GM19043 (cell line): Measurements from ENCODE around the gene TMC3.

Source experiments
- ATAC-seq: cut with Tn5 transposase; IDR thresholded peaks from one replicate; pipeline ENCODE4 v1.9.1; 2021; ENCODE audit warnings: low read depth; ENCODE audit not compliant: unreplicated experiment

Gene TMC3

DNA sequence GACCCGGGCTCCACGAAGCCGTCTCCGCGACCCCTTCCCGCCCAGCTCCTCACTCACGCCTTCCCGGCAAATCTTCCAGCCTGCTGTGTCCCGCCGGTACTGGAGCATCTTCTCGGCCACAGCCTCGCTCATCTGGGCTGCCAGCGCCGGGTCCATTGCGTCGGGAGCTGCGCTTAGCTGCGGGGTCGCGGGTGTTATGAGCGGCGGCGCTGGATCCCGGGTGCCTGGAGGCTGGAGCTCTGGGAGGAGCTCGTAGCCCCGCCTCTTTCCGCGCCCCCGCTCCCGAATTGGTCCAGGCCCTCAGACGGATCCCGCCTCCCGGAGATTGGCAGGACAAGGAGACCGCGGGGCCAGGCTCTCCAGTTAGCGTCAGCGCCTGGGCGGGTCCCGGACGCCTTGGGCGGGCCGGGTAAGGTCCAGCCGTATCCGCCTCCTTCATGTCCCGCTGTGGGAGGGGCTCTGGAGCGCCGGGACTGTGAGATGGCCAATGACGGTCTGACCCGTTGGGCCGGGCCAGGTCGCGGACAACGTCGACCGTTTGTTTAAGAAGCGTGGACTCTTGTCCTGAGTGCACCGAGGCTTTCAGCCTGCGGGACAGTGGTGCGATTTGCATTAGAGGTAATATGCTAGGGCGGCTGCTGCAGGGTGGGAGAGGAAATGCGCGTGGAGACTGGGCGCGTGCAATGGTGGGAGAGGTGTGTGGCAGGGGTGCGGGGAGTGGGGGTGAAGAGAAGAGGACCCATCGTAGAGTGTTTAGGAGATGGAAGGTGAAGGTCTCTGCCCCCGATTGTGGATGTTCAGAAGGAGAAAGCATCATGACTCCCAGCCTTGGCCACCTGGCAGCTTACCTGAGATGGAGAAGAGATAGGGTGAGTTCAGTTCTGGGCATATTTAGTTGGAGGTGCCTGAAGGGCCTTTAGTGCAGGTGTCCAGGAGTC, 49.8 kb downstream of the TMC3 start, which contains the start of gene STARD5:
Gene STARD5 (minus strand): TSS at position 198 of the 938 bp plus-strand sequence. CDS start 42 bp downstream, at position 156.
- peak; percentile 99 for ATAC-seq

DNA sequence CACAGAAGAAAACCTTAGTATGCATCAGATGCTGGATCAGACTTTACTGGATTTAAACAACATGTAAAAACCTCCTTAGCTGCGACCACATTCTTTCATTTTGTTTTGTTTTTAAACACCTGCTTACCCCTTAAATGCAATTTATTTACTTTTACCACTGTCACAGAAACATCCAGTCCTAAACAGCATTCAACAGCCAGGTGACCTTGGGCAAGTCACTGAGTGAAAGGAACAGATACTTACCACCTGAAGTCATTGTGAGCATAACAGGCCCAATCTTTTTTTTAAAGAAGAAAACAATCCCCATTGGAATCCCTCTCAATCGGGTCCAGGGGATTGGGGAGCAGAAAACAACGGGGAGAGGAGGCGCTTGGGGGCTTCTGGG, 50.5 kb downstream of the TMC3 start:
- no peak for ATAC-seq

DNA sequence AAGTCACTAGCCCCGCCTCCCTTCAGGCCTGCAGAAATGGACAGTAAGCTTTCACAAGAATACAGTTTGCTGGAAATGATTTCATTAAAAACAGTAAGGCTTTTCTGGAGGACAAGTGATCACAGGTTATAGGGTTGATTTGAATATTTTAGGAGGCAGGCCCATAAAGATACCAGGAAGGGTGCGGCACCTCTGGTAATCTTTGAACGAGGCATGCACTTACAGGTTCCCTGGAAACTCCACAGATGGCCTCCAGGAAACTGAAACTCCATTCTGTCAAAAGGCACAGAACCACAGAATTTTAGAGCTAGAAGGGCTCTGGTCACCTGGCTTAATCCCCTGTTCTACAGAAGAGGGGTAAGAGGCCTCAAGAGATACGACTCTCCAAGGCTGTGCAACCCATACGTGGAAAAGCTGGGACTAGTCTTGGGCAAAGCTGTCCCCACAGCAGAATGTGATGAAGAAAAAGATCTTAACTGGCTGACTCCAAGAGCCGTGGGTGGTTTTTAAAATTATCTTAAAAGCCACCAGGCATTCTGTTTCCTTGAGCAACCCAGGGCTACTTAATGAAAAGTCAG, 51.2 kb downstream of the TMC3 start:
- no peak for ATAC-seq

DNA sequence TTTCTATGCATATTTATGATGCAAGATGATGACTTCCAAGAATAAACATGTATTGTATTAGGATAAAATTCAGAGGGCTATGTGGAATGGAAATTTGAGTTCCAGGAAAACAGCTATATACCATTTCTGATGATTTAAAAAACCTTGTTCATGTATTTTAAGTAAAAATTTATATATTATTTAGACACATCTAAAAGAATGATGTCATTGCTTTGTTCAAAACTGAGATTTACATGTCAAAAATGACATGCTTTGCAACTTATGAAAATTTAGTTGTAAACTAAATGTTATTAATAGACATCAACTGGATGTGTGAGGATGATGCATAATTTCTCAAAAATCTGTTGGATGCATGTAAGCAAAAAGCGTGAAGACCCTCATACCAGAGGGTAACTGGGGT, 52.3 kb downstream of the TMC3 start:
- no peak for ATAC-seq

DNA sequence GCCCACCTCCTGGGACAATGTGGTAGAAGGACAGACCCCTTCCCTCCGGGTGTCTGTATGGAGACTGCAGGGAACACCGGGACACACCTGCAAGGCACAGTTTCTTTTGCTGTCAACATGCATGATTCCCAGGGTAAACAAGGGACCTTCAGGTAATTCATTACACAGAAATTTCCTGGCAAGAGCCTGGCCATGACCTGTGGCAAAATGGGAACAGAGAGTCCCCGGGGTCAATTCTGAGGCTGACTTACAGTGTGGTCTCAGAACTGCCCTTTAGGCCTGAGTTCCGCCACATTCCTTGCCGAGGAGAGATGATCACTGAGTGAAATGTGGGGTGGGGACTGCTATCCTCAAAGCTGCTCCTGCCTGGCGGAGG, 56.4 kb downstream of the TMC3 start:
- ATAC-seq, result no peak

DNA sequence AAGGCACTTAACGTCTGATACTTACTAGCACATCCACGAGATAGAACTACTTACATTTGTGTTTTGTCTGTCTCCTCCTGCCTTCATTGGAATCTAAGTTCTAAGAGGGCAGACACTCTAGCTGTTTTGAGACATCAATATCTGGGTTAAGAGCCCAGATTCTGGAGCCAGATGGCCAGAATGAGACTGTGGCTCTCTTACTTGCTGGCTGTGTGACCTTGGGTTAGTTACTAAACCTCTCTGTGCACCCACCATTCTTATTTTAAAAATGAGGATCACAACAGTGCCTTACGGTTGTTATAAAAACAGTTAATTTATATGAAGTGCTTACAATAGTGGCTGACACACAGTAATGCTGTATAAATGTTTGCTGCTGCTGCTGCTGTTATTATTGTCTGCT, 57.7 kb downstream of the TMC3 start:
- no peak for ATAC-seq

DNA sequence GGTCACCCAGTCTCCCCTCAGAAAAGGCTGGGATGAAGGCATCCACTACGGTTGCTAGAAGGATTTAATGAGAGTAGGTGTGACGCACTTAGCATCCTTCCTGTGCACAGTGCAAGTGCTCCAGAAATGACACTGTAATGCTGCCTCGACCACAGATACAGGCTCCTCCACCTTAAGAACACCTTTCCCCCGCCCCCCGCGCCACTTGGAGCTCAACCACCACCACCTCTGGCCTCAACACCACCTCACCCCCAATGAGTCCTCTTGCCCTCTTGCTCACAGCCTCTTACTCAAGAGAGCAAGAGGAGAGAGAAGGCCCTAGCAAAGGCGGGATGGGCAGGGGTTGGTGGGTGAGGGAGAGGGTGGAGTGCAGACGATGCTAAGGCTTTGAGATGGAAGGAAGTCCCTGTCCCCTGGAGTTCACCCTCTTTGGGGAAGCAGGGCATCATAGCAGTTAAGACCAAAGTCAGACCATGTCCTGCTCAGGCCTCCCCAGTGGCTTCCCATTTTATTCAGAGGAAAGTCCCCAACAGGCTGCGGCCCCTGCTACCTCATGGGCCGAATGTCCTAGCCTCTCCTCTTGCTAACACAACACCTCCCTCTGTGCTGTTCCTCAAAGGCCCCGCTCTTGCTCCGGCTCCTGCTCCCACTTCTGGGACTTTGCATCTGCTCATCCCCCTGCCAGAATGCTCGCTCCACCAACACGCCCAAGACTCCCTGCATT, 58.4 kb downstream of the TMC3 start:
- no peak for ATAC-seq

DNA sequence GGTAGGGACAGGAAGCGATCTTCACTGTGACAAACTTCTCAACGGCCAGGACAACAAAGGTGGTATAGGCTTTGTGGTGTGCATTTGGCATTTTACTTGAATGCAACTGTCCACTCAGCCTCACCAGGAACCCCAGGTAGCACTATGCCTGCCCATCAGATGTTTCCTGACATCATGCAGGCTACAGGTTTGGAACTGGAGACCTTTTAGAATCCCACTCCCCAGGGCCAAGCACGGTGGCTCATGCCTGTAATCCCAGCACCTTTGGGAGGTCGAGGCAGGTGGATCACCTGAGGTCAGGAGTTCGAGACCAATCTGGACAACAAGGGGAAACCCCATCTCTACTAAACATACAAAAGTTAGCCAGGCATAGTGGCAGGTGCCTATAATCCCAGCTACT, 59.6 kb downstream of the TMC3 start:
- no peak for ATAC-seq

DNA sequence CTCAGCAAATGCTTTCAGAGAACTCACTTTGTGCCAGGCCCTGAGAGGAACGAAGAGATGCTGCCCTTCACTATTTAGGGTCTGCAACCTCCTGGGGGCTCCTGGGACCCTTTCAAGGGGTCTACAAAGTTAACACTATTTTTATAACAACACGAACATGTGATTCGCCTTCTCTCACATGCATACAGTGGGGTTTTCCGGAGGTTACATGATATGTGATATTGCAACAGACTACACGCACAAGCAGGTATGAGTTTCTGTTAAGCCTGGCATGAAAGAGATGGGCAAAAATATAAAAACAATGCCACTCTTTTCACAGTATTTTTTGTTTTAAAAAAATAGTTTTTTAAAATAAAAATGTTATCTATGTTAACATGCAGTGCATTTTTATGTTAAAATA, 60.3 kb downstream of the TMC3 start:
- no peak for ATAC-seq

DNA sequence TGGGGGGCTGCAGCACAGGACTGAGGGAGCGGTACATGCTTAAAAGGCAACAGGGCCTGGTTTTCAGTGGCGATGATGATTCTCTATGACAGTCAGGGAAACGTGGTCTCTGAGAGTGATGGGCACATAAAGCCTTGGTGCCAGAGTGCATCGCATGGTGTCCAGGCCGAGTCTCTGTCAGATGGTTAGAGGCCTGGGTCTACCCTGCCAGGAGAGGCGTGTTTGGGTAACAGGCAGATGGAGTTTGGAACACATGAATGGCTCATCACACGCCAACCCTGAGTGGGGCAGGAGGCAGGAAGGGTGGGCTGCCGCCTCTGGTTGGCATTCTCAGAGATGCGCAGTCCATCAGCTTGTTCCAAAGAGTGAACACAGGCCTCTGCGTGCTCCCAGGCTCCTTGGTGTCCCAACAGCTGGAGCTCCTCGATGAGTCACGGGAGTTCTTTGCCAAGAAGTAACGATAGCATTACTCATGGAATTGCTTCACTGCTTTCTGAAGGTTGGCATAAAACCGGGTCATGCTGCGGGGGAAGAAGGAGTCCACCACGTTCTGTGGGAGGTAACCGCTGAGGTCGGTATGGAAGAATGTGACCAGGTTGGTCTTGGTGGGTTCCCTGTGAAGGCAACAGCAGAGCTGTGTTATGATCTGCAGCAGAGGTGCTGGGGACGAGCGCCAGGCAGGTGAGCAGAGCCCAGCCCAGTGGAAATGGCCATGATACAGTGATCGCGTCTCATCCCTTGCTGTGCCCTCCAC, 61.0 kb downstream of the TMC3 start:
- no peak for ATAC-seq

DNA sequence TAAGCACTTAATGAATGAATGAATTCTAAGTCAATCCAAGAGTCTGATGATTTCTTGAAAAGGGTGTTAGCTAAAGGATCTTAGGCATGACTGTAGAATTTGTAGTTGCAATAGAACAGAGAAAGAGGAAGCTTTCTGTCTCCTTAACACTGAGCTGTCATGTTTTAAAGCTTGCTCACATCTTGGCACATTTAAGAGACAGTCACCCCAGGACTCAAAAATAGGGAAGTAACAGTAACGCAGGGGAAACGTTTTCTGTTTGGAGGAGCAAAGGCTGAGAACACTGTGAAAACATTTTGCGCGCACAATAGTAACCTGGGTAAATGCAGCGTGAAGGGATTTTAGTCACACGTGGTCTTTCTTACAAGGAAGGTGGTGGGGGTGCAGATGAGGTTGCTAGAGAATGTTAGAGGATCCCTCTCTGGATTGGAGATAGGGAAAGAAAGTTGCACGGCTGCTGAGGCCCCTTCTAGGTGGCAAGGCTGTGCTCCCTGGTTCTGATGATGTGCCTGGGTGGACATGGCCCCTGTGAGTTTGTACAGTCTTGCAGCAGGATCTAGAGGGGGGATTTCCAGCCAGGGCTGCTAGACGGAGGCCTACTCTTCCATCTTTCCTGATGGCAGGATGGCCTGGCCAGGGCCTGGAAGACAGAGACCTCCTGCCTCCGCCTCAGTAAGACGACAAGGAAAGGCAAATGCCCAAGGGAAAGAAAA, 62.1 kb downstream of the TMC3 start:
- ATAC-seq, result peak; percentile 41

DNA sequence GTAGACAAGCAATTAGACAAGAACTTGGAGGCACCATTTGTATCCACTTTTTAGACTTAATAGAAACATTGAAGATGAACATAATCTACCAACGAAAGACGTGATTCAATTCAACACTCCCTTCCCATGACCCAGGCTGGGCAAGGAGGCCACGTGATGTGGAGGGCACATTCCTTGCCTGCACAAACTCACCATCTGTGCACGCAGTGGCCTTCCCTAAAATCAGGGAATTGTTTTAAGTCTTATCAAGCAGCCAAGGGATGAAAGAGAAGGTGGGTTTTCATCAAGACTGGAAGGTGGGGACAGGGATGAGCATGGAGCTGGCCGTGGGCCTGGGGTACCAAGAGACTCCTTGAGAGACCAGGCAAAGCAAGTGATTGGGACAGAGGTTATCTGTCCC, 63.5 kb downstream of the TMC3 start:
- ATAC-seq, result no peak

DNA sequence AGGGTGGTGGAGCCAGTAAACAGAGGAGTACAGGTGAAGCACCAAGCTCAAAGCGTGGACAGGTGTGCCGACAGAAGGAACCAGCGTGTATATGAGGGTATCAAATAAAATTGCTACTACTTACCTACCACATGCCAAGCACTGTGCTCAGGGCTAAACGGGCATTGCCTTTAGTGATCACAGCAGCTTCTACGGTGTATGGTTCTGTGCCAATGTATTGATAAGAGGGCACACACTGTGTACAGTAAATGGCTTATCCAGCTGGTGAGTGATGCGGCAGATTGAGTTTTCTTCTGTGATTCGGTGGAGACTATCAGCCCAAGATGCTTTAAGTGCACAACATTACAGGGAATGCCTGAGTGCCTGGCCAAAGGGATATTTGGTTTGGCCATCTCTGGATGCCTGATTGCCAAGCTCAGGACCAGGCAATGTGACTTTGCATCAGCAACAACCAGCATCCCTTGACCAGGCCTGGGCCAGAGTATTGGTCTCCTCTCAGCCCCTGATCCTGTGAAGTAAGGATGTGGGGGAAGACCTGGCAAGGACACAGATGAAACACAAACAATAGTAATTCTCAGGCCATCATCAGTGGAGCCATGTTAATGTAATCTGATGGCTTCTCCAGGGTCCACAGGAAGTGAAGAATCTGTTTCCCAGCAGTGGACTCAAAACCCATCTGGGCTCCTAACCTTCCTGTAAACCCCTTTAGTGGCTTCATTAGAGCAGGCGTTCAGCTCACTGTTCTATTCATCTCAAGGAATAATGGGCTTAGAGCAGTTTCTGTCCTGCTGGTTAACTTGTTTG, 64.2 kb downstream of the TMC3 start:
- ATAC-seq, result no peak

DNA sequence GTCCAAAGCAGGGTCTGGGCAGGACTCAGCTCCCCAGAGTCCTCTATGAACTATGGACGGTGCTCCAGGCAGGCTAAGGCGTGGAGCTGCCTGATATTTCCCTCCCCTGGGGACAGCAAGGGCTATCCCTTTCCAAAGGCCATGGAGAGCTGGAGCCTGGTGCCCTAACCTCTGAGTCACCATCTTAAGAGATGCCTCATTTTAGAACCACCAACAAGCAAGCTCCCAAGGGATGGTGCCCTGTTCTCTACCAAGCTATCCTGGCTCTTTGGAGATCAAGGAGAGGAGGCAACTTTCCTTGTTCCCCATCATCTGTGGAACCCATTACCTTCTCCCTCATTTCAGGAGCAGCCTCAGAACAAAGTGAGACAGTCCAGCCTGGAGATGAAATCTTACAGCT, 65.8 kb downstream of the TMC3 start:
- ATAC-seq, result no peak

DNA sequence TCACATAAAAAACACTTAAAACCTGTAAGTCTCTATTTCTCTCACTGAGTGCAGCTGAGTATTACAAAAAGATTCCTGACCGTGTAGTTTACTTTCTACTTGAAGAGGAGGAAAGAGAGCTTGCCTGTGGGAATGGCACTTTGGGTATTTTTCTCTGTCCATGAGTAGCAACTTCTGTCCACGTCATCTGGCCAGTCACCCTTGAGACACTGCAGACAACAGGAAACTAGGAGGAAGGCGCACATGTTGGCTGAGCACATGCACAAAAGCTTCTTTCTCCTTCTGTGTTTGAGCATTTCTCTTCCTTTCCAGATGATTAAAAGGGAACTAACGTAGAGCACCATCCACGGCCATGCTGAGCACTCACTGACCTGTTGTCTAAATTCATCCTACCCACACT, 69.8 kb downstream of the TMC3 start:
- no peak for ATAC-seq

DNA sequence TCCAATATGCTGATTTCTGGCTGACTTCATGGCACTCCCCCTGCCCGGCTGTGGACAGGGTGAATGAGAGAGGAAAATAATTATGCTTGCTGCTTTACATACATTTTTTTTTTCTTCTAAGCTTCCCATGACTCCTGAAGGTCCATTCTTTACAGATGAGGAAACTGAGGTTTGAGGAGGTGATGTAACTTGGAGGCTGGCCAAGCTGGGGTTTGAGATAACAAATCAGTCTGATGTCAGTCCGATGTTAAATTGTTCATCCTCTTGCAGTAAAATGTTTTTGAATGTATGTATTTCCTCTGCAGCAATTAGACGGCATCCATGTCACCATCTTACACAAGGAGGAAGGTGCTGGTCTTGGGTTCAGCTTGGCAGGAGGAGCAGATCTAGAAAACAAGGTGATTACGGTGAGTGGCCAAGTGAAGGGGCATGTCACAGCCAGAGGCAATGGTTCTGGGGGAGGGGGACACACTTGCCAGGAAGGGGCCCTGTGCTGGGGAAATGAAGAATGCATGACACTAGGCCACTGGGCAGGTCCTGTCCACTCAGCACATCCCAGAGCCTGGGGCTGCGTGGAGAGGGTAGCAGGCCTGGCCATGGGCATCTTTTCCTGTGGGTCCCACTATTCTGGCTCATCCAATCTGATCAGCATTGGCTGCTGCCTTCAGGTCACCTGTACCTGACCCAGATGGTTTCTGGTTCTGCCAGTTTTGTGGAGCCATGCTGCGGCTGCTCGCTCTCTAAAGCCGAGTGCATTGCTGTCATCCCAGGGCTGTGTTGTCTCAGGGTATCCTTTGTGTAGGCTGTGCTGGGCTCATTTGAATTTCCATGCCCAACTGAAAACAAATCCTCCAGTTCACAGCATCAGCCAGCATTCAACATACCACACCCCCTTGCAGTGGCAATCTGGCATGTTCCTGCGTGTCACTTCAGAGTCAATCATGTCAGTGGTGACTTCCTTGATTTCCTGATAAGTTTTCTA, 70.5 kb downstream of the TMC3 start:
- no peak for ATAC-seq

DNA sequence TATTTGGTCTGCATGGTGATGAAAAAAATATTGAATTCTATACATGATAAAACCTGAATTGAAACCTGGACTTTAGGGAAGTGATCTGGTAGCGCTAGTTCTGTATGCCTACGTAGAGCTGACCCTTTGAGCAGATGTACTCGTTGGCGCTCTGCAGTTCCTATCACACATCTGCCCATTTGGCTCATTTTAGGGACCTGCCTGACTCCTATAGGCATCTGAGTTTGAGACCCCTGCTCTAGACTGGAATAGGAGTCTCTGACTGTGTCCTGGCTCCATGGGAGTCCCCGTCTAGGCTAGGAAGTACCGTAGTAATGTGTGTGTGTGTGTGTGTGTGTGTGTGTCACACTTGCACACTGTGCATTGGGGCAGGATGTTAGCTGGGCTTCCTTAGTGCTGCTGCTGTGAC, 71.3 kb downstream of the TMC3 start:
- no peak for ATAC-seq

DNA sequence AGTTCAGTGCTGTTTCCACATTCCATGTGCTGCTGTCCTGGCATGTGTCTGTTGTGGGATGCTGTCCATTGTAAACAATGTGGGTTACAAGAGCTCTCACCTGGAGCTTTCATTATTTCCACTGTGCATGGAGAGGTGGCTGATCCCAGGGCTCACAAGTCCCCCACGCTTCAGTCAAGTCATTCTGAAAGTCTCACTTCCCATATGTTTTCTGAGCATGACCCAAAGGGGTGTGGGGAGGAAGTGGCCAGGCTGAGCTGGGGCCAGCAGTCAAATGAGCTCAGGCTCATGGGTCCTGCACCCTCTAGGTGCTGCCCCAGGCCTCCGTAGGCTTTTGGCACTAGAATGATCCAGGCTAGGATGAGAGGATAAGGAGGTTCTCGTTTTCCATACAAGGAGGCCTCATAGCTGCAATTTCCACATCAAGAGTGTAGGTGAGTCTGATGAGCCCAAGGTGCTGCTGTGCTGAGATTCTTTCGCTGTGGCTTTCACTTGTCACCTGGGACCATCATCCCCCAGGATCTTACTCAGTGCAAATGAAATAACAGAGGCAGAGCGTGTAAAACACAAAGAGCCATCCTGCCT, 72.1 kb downstream of the TMC3 start:
- ATAC-seq, result peak; percentile 73
